ENCODE measurements around the gene IRGQ.
A peak's percentile ranks its signal among the peaks of the same experiment; 100 is the strongest.
"Not testable (repeated sequence)": the region's sequence is repeated elsewhere in the genome, so short reads cannot be mapped to it uniquely, and the experiment has no call there.

The IRGQ gene

GRCh38 chr19:43595999-43596841, at the start of gene IRGQ, which contains the start of gene ZNF576:
IRGQ (minus strand) TSS chr19:43596134; CDS start chr19:43595338, 796 bp downstream.
ZNF576 (plus strand) TSS chr19:43596595; CDS start chr19:43597109, 514 bp downstream.
- DNase-seq (ENCODE audit: low read depth in 2 of 2, low spot score in 1 of 2): peak; percentile 100

- DNase-seq (ENCODE audit: low read depth in 2 of 2, low spot score in 1 of 2): no peak
Observed at GRCh38 chr19:43644181-43644580, 48.2 kb upstream of the IRGQ start.

GRCh38 chr19:43643326-43643725, 47.4 kb upstream of the IRGQ start:
- no peak for DNase-seq (ENCODE audit: low read depth in 2 of 2, low spot score in 1 of 2)

GRCh38 chr19:43642531-43642930, 46.6 kb upstream of the IRGQ start:
- no peak for DNase-seq (ENCODE audit: low read depth in 2 of 2, low spot score in 1 of 2)

- DNase-seq (ENCODE audit: low read depth in 2 of 2, low spot score in 1 of 2): no peak
Observed at GRCh38 chr19:43641333-43641732, 45.4 kb upstream of the IRGQ start.

- no peak for DNase-seq (ENCODE audit: low read depth in 2 of 2, low spot score in 1 of 2)
Observed at GRCh38 chr19:43640424-43640757, 44.5 kb upstream of the IRGQ start.

- DNase-seq (ENCODE audit: low read depth in 2 of 2, low spot score in 1 of 2): peak in 1 of 2 donors; percentile 34
Observed at GRCh38 chr19:43639519-43640423, 43.8 kb upstream of the IRGQ start, which contains the start of gene CADM4. CADM4 (minus strand) TSS chr19:43639850; CDS start chr19:43639790, 60 bp downstream.

GRCh38 chr19:43638995-43639518, 43.1 kb upstream of the IRGQ start:
- DNase-seq (ENCODE audit: low read depth in 2 of 2, low spot score in 1 of 2): no peak

GRCh38 chr19:43638214-43638994, 42.5 kb upstream of the IRGQ start:
- no peak for DNase-seq (ENCODE audit: low read depth in 2 of 2, low spot score in 1 of 2)

GRCh38 chr19:43636121-43636683, 40.3 kb upstream of the IRGQ start:
- no peak for DNase-seq (ENCODE audit: low read depth in 2 of 2, low spot score in 1 of 2)

GRCh38 chr19:43635561-43635940, 39.6 kb upstream of the IRGQ start:
- not testable (repeated sequence) for DNase-seq (ENCODE audit: low read depth in 2 of 2, low spot score in 1 of 2)

- DNase-seq (ENCODE audit: low read depth in 2 of 2, low spot score in 1 of 2): no peak
Observed at GRCh38 chr19:43634872-43635560, 39.1 kb upstream of the IRGQ start.

GRCh38 chr19:43634506-43634871, 38.6 kb upstream of the IRGQ start:
- DNase-seq (ENCODE audit: low read depth in 2 of 2, low spot score in 1 of 2): no peak

- no peak for DNase-seq (ENCODE audit: low read depth in 2 of 2, low spot score in 1 of 2)
Observed at GRCh38 chr19:43634068-43634467, 38.1 kb upstream of the IRGQ start.

GRCh38 chr19:43633520-43633919, 37.6 kb upstream of the IRGQ start:
- no peak for DNase-seq (ENCODE audit: low read depth in 2 of 2, low spot score in 1 of 2)

- no peak for DNase-seq (ENCODE audit: low read depth in 2 of 2, low spot score in 1 of 2)
Observed at GRCh38 chr19:43631491-43631890, 35.6 kb upstream of the IRGQ start.

- no peak for DNase-seq (ENCODE audit: low read depth in 2 of 2, low spot score in 1 of 2)
Observed at GRCh38 chr19:43628646-43629326, 32.9 kb upstream of the IRGQ start.

GRCh38 chr19:43626838-43627237, 30.9 kb upstream of the IRGQ start:
- DNase-seq (ENCODE audit: low read depth in 2 of 2, low spot score in 1 of 2): no peak

GRCh38 chr19:43625918-43626579, 30.1 kb upstream of the IRGQ start:
- no peak for DNase-seq (ENCODE audit: low read depth in 2 of 2, low spot score in 1 of 2)
